SK-N-SH treated with all-trans-retinoic acid at 6 μM for 48 hours (cell line): ENCODE data around the gene BICRAL.
"Not testable (repeated sequence)": the region's sequence is repeated elsewhere in the genome, so short reads cannot be mapped to it uniquely, and the experiment has no call there.

Experiments
- ARNTL ChIP-seq: fragments of 450-650 bp; formaldehyde crosslinking; IDR thresholded peaks from 2 replicates; pipeline ENCODE4 v1.5.0; 2020; ENCODE audit warnings: low read depth, mild to moderate bottlenecking, moderate library complexity, borderline replicate concordance
- CSDC2 ChIP-seq: fragments of 250-450 bp; sonication (Bioruptor Pico); IDR thresholded peaks from 2 replicates; pipeline ENCODE4 v1.5.0; 2020; ENCODE audit warnings: mild to moderate bottlenecking, moderate library complexity
- ESRRG ChIP-seq: fragments of 250-450 bp; sonication (Bioruptor Pico); IDR thresholded peaks from 2 replicates; pipeline ENCODE4 v1.6.1; 2021; ENCODE audit warnings: mild to moderate bottlenecking
- RARB ChIP-seq: fragments of 250-450 bp; sonication (Bioruptor Pico); IDR thresholded peaks from 2 replicates; pipeline ENCODE4 v1.8.0; 2021; ENCODE audit warnings: mild to moderate bottlenecking, moderate library complexity
- SNAI2 ChIP-seq: fragments of 250-450 bp; sonication (Bioruptor Pico); IDR thresholded peaks from 2 replicates; pipeline ENCODE4 v1.5.0; 2020; ENCODE audit warnings: mild to moderate bottlenecking, moderate library complexity
- TOX ChIP-seq: fragments of 250-450 bp; sonication (Bioruptor Pico); IDR thresholded peaks from 2 replicates; pipeline ENCODE4 v1.8.0; 2021; ENCODE audit warnings: mild to moderate bottlenecking, moderate library complexity, borderline replicate concordance
- ZC3H10 ChIP-seq: fragments of 250-450 bp; sonication (Bioruptor Pico); IDR thresholded peaks from 2 replicates; pipeline ENCODE4 v1.5.1; 2021; ENCODE audit warnings: mild to moderate bottlenecking, moderate library complexity
- ZFP30 ChIP-seq: fragments of 450-650 bp; formaldehyde crosslinking; IDR thresholded peaks from 2 replicates; pipeline ENCODE4 v1.5.0; 2022; ENCODE audit warnings: mild to moderate bottlenecking, moderate library complexity
- ZNF565 ChIP-seq: fragments of 450-650 bp; formaldehyde crosslinking; conservative IDR thresholded peaks from 2 replicates; pipeline ENCODE4 v1.5.0; 2020; ENCODE audit warnings: low read depth, mild to moderate bottlenecking, moderate library complexity
- ZNF70 ChIP-seq: fragments of 450-650 bp; formaldehyde crosslinking; IDR thresholded peaks from 2 replicates; pipeline ENCODE4 v1.5.0; 2020; ENCODE audit warnings: mild to moderate bottlenecking, moderate library complexity
- ZNF8 ChIP-seq: fragments of 450-650 bp; formaldehyde crosslinking; IDR thresholded peaks from 2 replicates; pipeline ENCODE4 v1.5.0; 2020; ENCODE audit warnings: mild to moderate bottlenecking, moderate library complexity
- TF ChIP-seq, protein P1 (sequence below): fragments of 250-450 bp; sonication (Bioruptor Pico); IDR thresholded peaks from 2 replicates; pipeline ENCODE4 v1.8.0; 2020; ENCODE audit warnings: mild to moderate bottlenecking, moderate library complexity, borderline replicate concordance
- TF ChIP-seq, protein P2 (sequence below): fragments of 250-450 bp; sonication (Bioruptor Pico); IDR thresholded peaks from 2 replicates; pipeline ENCODE4 v1.5.1; 2020; ENCODE audit warnings: low read depth, mild to moderate bottlenecking, moderate library complexity
- TF ChIP-seq, protein P3 (sequence below): fragments of 250-450 bp; sonication (Bioruptor Pico); IDR thresholded peaks from 2 replicates; pipeline ENCODE4 v1.5.0; 2020; ENCODE audit warnings: mild to moderate bottlenecking, moderate library complexity

DNA sequence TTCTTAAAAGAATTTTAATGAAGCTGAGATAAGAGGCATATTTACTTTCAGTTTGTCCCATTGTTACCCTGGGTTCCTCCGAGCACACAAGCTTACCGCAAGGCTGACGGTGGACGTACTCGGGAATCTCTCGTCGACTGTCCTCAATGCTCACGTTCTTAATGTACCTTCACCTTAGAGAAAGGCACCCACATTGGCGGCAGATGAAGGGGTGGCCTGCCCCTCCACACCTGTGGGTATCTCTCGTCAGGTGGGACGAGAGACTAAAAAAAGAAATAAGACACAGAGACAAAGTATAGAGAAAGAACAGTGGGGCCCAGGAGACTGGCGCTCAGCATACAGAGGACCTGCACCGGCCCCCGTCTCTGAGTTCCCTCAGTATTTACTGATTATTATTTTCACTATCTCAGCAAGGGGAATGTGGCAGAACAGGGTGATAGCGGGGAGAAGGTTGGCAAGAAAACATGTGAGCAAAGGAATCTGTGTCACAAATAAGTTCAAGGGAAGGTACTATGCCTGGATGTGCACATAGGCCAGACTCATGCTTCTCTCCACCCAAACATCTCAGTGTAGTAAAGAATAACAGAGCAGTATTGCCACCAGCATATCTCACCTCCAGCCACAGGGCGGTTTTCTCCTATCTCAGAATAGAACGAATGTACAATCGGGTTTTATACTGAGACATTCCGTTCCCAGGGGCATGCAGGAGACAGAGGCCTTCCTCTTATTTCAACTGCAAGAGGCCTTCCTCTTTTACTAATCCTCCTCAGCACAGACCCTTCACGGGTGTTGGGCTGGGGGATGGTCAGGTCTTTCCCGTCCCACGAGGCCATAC, 120.8 kb downstream of the BICRAL start:
- TF ChIP-seq CSDC2 (CRISPR knock-in tag); ESRRG (CRISPR knock-in tag); ARNTL; RARB (CRISPR knock-in tag); ZFP30 (CRISPR knock-in tag); ZNF565 (CRISPR knock-in tag); TOX; ZNF70 (CRISPR knock-in tag); ZNF8 (CRISPR knock-in tag); SNAI2 (CRISPR knock-in tag); ZC3H10: not testable (repeated sequence)
- TF ChIP-seq, protein P1, sequence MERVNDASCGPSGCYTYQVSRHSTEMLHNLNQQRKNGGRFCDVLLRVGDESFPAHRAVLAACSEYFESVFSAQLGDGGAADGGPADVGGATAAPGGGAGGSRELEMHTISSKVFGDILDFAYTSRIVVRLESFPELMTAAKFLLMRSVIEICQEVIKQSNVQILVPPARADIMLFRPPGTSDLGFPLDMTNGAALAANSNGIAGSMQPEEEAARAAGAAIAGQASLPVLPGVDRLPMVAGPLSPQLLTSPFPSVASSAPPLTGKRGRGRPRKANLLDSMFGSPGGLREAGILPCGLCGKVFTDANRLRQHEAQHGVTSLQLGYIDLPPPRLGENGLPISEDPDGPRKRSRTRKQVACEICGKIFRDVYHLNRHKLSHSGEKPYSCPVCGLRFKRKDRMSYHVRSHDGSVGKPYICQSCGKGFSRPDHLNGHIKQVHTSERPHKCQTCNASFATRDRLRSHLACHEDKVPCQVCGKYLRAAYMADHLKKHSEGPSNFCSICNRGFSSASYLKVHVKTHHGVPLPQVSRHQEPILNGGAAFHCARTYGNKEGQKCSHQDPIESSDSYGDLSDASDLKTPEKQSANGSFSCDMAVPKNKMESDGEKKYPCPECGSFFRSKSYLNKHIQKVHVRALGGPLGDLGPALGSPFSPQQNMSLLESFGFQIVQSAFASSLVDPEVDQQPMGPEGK (CRISPR knock-in tag) = not testable (repeated sequence)
- TF ChIP-seq, protein P2, sequence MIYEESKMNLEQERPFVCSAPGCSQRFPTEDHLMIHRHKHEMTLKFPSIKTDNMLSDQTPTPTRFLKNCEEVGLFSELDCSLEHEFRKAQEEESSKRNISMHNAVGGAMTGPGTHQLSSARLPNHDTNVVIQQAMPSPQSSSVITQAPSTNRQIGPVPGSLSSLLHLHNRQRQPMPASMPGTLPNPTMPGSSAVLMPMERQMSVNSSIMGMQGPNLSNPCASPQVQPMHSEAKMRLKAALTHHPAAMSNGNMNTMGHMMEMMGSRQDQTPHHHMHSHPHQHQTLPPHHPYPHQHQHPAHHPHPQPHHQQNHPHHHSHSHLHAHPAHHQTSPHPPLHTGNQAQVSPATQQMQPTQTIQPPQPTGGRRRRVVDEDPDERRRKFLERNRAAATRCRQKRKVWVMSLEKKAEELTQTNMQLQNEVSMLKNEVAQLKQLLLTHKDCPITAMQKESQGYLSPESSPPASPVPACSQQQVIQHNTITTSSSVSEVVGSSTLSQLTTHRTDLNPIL (CRISPR knock-in tag) = not testable (repeated sequence)
- TF ChIP-seq, protein P3, sequence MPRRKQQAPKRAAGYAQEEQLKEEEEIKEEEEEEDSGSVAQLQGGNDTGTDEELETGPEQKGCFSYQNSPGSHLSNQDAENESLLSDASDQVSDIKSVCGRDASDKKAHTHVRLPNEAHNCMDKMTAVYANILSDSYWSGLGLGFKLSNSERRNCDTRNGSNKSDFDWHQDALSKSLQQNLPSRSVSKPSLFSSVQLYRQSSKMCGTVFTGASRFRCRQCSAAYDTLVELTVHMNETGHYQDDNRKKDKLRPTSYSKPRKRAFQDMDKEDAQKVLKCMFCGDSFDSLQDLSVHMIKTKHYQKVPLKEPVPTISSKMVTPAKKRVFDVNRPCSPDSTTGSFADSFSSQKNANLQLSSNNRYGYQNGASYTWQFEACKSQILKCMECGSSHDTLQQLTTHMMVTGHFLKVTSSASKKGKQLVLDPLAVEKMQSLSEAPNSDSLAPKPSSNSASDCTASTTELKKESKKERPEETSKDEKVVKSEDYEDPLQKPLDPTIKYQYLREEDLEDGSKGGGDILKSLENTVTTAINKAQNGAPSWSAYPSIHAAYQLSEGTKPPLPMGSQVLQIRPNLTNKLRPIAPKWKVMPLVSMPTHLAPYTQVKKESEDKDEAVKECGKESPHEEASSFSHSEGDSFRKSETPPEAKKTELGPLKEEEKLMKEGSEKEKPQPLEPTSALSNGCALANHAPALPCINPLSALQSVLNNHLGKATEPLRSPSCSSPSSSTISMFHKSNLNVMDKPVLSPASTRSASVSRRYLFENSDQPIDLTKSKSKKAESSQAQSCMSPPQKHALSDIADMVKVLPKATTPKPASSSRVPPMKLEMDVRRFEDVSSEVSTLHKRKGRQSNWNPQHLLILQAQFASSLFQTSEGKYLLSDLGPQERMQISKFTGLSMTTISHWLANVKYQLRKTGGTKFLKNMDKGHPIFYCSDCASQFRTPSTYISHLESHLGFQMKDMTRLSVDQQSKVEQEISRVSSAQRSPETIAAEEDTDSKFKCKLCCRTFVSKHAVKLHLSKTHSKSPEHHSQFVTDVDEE (CRISPR knock-in tag) = not testable (repeated sequence)
